HEK293T (cell line): ENCODE results near the gene MRPL41.
A peak's percentile ranks its signal among the peaks of the same experiment; 100 is the strongest.

Experiments
- CTCF ChIA-PET: fragments of 350-600 bp; formaldehyde crosslinking; extraction: SDS; loops from one replicate; lab custom pipeline; 2021; ENCODE audit warnings: antibody characterized with exemption, inconsistent platforms; lab: Yijun Ruan, JAX
- POLR2A ChIA-PET: fragments of 350-600 bp; formaldehyde crosslinking; extraction: SDS; loops from one replicate; lab custom pipeline; 2020; ENCODE audit warnings: antibody characterized with exemption, inconsistent platforms; lab: Yijun Ruan, JAX
- DNase-seq: peaks from one replicate; pipeline ENCODE4 v3.0.0; 2012; ENCODE audit warnings: mixed read lengths; ENCODE audit errors: extremely low spot score
- ARNT ChIP-seq: fragments of 450-650 bp; IDR thresholded peaks from 2 replicates; pipeline ENCODE4 v1.6.1; 2017; ENCODE audit warnings: mild to moderate bottlenecking
- BHLHE40 ChIP-seq: fragments of 450-650 bp; IDR thresholded peaks from 2 replicates; pipeline ENCODE4 v1.6.1; 2016; ENCODE audit warnings: mild to moderate bottlenecking, moderate library complexity, borderline replicate concordance
- CTBP1 ChIP-seq: fragments of 450-650 bp; IDR thresholded peaks from 2 replicates; pipeline ENCODE4 v1.6.1; 2016; ENCODE audit warnings: borderline replicate concordance
- ELF4 ChIP-seq: fragments of 450-650 bp; IDR thresholded peaks from 2 replicates; pipeline ENCODE4 v1.6.1; 2017; ENCODE audit warnings: antibody characterized with exemption
- FOXA1 ChIP-seq: fragments of 450-650 bp; IDR thresholded peaks from 2 replicates; pipeline ENCODE4 v1.6.1; 2016; ENCODE audit warnings: mild to moderate bottlenecking
- FOXK2 ChIP-seq: fragments of 450-650 bp; IDR thresholded peaks from 2 replicates; pipeline ENCODE4 v1.6.1; 2016; ENCODE audit warnings: mild to moderate bottlenecking
- FOXM1 ChIP-seq: fragments of 450-650 bp; IDR thresholded peaks from 2 replicates; pipeline ENCODE4 v1.6.1; 2017; ENCODE audit warnings: mild to moderate bottlenecking, borderline replicate concordance
- HDGF ChIP-seq: fragments of 450-650 bp; IDR thresholded peaks from 2 replicates; pipeline ENCODE4 v1.6.1; 2017; ENCODE audit warnings: antibody characterized with exemption, borderline replicate concordance
- L3MBTL2 ChIP-seq: fragments of 450-650 bp; conservative IDR thresholded peaks from 2 replicates; pipeline ENCODE4 v1.6.1; 2016; ENCODE audit warnings: mild to moderate bottlenecking
- LEF1 ChIP-seq: fragments of 450-650 bp; IDR thresholded peaks from 2 replicates; pipeline ENCODE4 v1.6.1; 2017; ENCODE audit warnings: mild to moderate bottlenecking, borderline replicate concordance
- NFRKB ChIP-seq: fragments of 450-650 bp; IDR thresholded peaks from 2 replicates; pipeline ENCODE4 v1.6.1; 2016; ENCODE audit warnings: mild to moderate bottlenecking, moderate library complexity
- SP1 ChIP-seq: fragments of 450-650 bp; IDR thresholded peaks from 2 replicates; pipeline ENCODE4 v1.6.1; 2017
- SUZ12 ChIP-seq: fragments of 450-650 bp; IDR thresholded peaks from 2 replicates; pipeline ENCODE4 v1.6.1; 2016; ENCODE audit warnings: mild to moderate bottlenecking
- TARDBP ChIP-seq: fragments of 450-650 bp; IDR thresholded peaks from 2 replicates; pipeline ENCODE4 v1.6.1; 2016
- ZNF384 ChIP-seq: fragments of 450-650 bp; IDR thresholded peaks from 2 replicates; pipeline ENCODE4 v1.6.1; 2016
- TF ChIP-seq, protein P1 (sequence below): fragments of 450-650 bp; IDR thresholded peaks from 2 replicates; pipeline ENCODE4 v1.6.1; 2016

Gene MRPL41

DNA sequence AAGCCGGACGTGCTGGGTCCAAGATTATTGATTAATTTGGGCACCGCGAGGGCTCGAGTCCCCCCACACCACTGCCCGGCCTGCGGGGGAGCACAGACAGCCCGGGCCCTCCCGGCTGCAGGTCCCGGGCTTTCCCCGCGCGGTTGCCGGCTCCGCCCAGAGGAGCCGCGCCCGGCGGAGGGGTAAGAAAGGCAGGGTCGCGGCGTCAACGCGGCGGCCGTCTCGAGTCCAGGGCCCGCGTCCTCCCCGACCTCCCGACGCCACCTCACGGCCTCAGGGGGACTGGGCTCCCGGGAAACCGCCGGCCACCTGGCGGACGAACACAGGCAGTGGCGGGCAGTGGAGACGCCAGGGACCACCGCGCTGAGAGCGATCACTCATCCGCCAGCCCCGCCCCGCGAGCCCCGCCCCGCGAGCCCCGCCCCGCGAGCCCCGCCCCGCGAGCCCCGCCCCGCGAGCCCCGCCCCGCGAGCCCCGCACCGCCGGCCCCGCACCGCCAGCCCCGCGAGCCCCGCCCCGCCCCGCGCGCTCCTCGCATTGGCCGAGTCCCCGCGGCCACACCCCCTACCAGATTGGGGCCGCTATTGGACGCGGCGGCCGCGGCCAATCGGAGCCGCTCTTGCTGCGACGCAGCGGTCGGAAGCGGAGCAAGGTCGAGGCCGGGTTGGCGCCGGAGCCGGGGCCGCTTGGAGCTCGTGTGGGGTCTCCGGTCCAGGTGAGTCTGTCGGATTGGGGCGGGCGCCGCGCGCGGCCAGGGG, at the start of gene MRPL41:
MRPL41 (plus strand) TSS at position 616 of the 758 bp plus-strand sequence. CDS start 203 bp downstream, outside the sequence.
- no peak for TF ChIP-seq FOXM1
- TF ChIP-seq, protein P1, sequence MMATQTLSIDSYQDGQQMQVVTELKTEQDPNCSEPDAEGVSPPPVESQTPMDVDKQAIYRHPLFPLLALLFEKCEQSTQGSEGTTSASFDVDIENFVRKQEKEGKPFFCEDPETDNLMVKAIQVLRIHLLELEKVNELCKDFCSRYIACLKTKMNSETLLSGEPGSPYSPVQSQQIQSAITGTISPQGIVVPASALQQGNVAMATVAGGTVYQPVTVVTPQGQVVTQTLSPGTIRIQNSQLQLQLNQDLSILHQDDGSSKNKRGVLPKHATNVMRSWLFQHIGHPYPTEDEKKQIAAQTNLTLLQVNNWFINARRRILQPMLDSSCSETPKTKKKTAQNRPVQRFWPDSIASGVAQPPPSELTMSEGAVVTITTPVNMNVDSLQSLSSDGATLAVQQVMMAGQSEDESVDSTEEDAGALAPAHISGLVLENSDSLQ, result peak; percentile 73
- TF ChIP-seq L3MBTL2, result 0 out of 2 replicates have a peak, but pooled peaks have one; percentile 17
- ChIA-PET CTCF (interaction anchor here (0.8 kb wide), 1 partner anchor 13 kb away, joined by 3 read pairs; no protein-coding TSS in a partner anchor), POLR2A (interaction anchor here (0.8 to 1.9 kb wide), 10 partner anchors 9 to 422 kb away, joined by 3 to 7 read pairs (median 4); partner anchors contain the start of genes DPH7 and NRARP)
- peak; percentile 98 for DNase-seq

DNA sequence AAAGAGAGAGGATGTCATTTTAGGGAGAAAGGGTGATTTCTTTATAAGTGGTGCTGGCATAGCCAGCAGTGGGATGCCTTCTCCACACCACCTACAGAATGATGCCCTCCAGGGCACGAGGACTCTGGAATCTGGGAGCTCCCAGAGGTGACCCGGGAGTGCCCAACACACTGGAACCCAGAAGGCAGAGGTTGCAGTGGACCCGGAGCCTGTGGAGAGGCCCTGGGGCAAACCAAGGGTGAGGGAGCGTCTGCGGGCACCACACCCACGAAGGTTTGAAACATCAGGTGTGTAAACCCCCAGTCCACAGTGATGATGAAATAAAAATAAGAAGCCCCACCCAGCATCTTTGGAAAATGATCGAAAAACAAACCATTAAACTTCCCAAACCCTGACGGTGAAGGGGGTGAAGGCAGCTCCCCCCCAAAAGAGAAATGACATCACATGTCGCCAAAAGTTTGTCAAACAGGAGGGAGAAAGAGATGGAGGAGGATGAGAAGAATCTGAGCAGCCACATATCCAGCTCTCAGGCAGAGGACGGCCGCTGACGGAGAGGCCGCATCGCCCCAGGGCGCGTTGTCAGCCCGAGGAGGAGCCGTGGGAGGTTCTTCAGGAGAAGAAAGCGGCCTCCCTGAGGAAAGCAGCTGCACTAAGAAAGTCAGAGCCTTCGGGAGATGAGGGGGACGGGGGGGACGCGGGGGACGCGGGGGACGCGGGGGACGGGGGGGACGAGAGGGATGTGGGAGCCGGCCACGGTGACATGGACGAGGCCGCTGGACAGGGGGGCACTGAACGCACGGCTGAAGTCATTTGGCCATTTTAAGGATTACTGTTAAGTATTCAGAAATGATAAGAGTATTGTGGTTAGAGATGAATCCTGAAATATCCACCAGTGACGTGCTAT, 49.4 kb upstream of the MRPL41 start:
- ChIA-PET POLR2A (no interaction called here), CTCF (no interaction called here)
- TF ChIP-seq HDGF (no peak), SP1 (no peak), ELF4 (no peak), LEF1 (no peak), L3MBTL2 (no peak), NFRKB (no peak), FOXM1 (no peak), FOXK2 (no peak), ZNF384 (no peak), SUZ12 (no peak), ARNT (no peak), FOXA1 (no peak), CTBP1 (no peak), TARDBP (no peak), BHLHE40 (no peak)
- TF ChIP-seq, protein P1, result no peak
- peak; percentile 75 for DNase-seq

DNA sequence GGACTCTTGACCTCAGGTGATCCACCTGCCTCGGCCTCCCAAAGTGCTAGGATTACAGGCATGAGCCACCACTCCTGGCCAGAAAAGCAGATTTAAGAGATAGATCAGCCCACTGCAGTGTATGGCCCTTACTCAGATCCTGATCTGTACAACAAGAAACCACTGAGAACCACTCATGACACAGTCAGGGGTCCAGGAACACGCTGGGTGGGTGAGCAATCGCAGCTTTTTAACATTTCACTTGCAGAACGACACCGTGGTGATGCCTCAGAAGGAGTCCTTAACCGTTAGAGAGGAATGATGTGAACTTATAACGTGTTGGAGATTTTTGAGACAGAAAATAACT, 47.3 kb upstream of the MRPL41 start:
- TF ChIP-seq CTBP1 (no peak), ARNT (no peak)
- ChIA-PET POLR2A (interaction anchor here (1.2 kb wide), 1 partner anchor 45 kb away, joined by 3 read pairs; no protein-coding TSS in a partner anchor), CTCF (no interaction called here)
- DNase-seq, result no peak

DNA sequence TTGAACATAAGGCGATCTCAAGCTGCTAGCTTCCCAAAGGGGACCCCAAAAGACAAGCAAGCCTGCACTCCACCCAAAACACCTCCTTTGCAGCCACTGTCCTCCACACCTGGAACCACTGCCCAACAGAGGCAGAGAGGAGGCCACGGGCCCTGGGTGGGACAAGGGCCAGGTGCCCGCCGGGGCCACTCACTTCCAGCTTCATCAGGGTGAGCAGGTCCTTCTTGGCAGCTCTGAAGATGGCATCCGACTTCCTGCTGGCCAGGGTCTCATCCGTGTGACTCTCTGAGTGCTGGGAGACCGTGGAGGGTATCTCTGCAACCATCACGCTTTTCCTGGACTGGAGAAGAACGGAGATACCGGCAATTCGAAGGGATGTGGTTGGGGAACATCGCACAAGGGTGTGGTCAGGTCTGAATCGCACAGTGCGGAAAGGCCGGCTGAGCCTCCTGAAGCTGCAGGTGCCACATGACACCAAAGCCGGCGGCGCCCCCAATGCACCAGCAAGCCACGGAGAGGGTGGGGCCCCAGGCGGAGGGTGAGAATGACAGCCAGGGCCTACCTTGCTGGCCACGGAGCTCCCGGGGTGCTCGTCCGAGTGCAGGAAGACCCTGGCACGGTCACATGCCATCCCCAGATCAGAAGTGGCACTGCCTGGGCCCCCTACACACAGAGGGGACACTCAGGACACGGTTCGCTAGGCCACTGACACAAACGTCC, 46.1 kb upstream of the MRPL41 start:
- POLR2A ChIA-PET, result interaction anchor here (1.2 kb wide), 1 partner anchor 203 kb away, joined by 3 read pairs; the partner anchor contains the start of gene NRARP
- TF ChIP-seq FOXA1, result no peak
- TF ChIP-seq CTBP1, result no peak
- no peak for TF ChIP-seq SP1
- TF ChIP-seq ZNF384, result no peak
- no peak for TF ChIP-seq ELF4
- TF ChIP-seq BHLHE40, result no peak
- TF ChIP-seq NFRKB, result no peak
- no peak for TF ChIP-seq HDGF
- TF ChIP-seq FOXM1, result no peak
- TF ChIP-seq TARDBP, result no peak
- no peak for TF ChIP-seq LEF1
- TF ChIP-seq, protein P1, result no peak
- no peak for TF ChIP-seq FOXK2
- no peak for DNase-seq
- CTCF ChIA-PET, result interaction anchor here (0.6 kb wide), 1 partner anchor 30 kb away, joined by 3 read pairs; no protein-coding TSS in a partner anchor

DNA sequence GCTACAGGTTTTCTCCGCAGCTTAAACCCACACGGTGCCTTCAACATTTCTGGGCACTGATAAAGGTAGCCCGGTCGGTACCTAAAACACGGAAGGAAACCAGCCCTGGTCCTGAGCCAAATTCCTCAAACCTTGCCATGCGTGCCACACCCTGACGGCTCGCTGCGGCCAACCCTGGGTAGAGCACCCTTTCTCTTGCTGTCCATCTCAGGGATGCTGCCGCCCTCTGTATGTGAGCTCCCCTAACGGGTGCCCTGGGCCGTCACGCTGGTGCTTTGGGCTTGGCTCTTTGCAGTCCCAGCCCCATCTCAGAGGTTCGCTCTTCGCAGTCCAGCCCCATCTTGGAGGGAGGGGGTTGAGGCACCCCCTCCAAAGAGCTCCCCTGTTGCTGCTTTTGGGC, 45.4 kb upstream of the MRPL41 start:
- ChIA-PET POLR2A (interaction anchor here (1.2 kb wide), 1 partner anchor 204 kb away, joined by 3 read pairs; the partner anchor contains the start of gene NRARP), CTCF (no interaction called here)
- no peak for DNase-seq
- TF ChIP-seq, protein P1, result no peak
- TF ChIP-seq L3MBTL2, result no peak
- TF ChIP-seq FOXA1, result no peak
- no peak for TF ChIP-seq SP1
